Adrenal gland (tissue), 5 donors: Measurements from ENCODE around the gene FRAT2.

Experiments used
- CTCF ChIP-seq, 6 experiments: fragments of 450-650 bp in 4 of 6; fragments of 200-600 bp in 2 of 6; sonication (generic) in 1 of 6; IDR thresholded peaks; 1 replicate in 5 of 6; 2 replicates in 1 of 6; pipeline versions ENCODE4 v1.5.1 to v1.8.0; 2016 to 2021; ENCODE audit warnings: antibody characterized with exemption in 6 of 6, mild to moderate bottlenecking in 2 of 6, moderate library complexity in 1 of 6
- POLR2A ChIP-seq, 2 donors: fragments of 450-650 bp; IDR thresholded peaks; one replicate each; pipeline ENCODE4 v1.6.1; 2017; ENCODE audit warnings: antibody characterized with exemption in 2 of 2, mild to moderate bottlenecking in 2 of 2, moderate library complexity in 1 of 2
- donor health status: DM: no; HTN: no; CAD: no.

GRCh38 chr10:97367126-97367649 is 32.7 kb upstream of the FRAT2 start:
- TF ChIP-seq CTCF (IDR thresholded peaks at IDR 0.05) (no peak), POLR2A (IDR thresholded peaks at IDR 0.05) (no peak)
